ENCODE results near the gene USP48. TPM values are rescaled to one million over a fixed set of nuclear protein-coding genes. Genes with fewer than 3 reads are reported as not detected.

USP48 gene
- total and polyA plus RNA-seq, 2 of the 8 experiments (the other 6 are each of a cell fraction or from before 2014, with no cell fraction given), result 12.8 to 83.5 TPM

DNA sequence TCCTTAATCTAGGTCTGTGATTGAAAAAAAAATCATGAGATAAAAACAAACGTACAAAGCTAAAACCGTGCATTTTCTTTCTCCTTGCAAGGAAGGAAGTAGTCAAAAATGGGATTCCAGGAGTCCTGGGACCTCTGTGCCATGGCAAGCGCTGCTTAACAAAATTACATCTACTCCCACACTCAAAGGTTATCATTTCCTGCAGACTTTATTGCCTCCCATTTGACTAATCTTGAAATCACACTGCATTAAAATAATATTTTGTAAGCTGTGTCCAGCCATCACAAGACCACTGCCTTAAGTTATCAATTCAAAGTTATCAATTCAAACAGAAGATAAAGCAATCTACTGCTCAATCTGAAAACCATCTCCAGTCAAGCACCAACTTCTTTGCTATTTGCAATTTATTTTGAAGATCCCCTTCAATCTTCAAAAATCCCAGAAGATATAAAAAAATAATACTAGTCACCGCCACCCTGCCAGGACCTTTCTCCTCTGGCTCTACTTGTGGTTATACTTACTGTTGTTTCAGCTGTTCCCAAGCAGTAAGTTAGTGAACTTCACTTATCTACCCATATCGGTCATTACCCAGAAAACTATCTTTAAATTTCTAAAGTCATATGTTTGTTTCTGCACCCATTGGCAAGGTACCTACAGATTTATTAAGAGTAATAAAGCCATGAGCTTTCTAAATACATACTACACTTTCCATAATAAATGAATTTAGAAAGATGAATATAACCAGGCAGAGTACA, 75.7 kb downstream of the USP48 start:
- Histone ChIP-seq H2BK12ac (ENCODE audit: low read depth, low read length) (no peak overlapping the region), H2AFZ (ENCODE audit: low read length) (no peak overlapping the region), H4K20me1 (replicated peaks in 1 of 2; ENCODE audit: control insufficient read depth in 1 of 2, insufficient read depth in 2 of 2, low read length in 2 of 2) (peaks cover 0 to 5% of the 10 kb centered on the region in 2 experiments), H3K14ac (ENCODE audit: insufficient read length) (no peak overlapping the region), H3K23me2 (ENCODE audit: low read depth, low read length) (no peaks in the 10 kb centered on the region), H3K27me3 (replicated peaks in 1 of 4; ENCODE audit: control insufficient read depth in 3 of 4, extremely low read depth in 1 of 4, insufficient read depth in 3 of 4, low read length in 3 of 4) (no peaks in the 10 kb centered on the region), H3K56ac (replicated peaks; ENCODE audit: insufficient read length, low read depth, low read length) (no peak overlapping the region), H3K23ac (ENCODE audit: insufficient read length) (no peak overlapping the region), H3K4ac (replicated peaks; ENCODE audit: insufficient read length, low read depth, low read length) (no peak overlapping the region), H3K9ac (replicated peaks in 1 of 4; ENCODE audit: extremely low read depth in 1 of 4, low read depth in 3 of 4, low read length in 3 of 4) (no peak overlapping the region; a peak in 1 of 7 replicates), H4K5ac (ENCODE audit: insufficient read length, low read depth, low read length) (no peak overlapping the region), H3K79me1 (ENCODE audit: low read depth, low read length) (no peaks in the 10 kb centered on the region; the same call in 1 of the 2 replicates), H3K36me3 (ENCODE audit: control insufficient read depth in 2 of 4, insufficient read depth in 4 of 4, low read length in 3 of 4) (peaks cover 2 to 41% (median 15%) of the 10 kb centered on the region in 4 experiments; a peak in 3 of 8 replicates), H4K91ac (replicated peaks; ENCODE audit: insufficient read length, low read length) (no peak overlapping the region), H3K9me3 (ENCODE audit: insufficient read depth in 2 of 2, low read depth in 1 of 2, low read length in 1 of 2) (no peaks in the 10 kb centered on the region), H4K8ac (ENCODE audit: extremely low read depth, insufficient read depth, low read length) (no peak overlapping the region), H3K27ac (ENCODE audit: low read depth, low read length) (no peak overlapping the region), H3K18ac (ENCODE audit: extremely low read depth, low read length) (no peak overlapping the region), H2BK20ac (ENCODE audit: low read length) (no peak overlapping the region), H2BK120ac (replicated peaks; ENCODE audit: low read depth, low read length) (no peak overlapping the region), H3K79me2 (ENCODE audit: control insufficient read depth in 1 of 2, insufficient read depth in 2 of 2, low read length in 2 of 2) (no peaks in the 10 kb centered on the region), H2AK5ac (ENCODE audit: low read depth, low read length) (no peak overlapping the region), H3K4me3 (ENCODE audit: extremely low read depth in 1 of 4, insufficient read depth in 2 of 4, low read depth in 3 of 4, low read length in 4 of 4) (peak overlapping the region in 1 of 4 experiments; percentile 5; a peak in 1 of 8 replicates), H3K4me2 (ENCODE audit: insufficient read depth in 1 of 2, low read depth in 2 of 2, low read length in 2 of 2) (no peak overlapping the region), H3K4me1 (replicated peaks in 1 of 4; ENCODE audit: control insufficient read depth in 3 of 4, insufficient read depth in 4 of 4, low read length in 3 of 4) (peaks cover 2 to 9% (median 5%) of the 10 kb centered on the region in 4 experiments; a peak in 4 of 7 replicates), H2BK15ac (ENCODE audit: low read length) (no peak overlapping the region), H2BK5ac (ENCODE audit: low read depth, low read length) (no peak overlapping the region)
- FAIRE-seq (peak; percentile 13), DNase-seq (ENCODE audit: low read depth in 1 of 2, low spot score in 2 of 2) (no peak)
- 79% methylated on average over 5 of the region's 5 CpGs; no CpG with 5 or more reads in 1 of the 2 experiments for whole genome bisulfite sequencing, 2 experiments (ENCODE audit: extremely low coverage in 1 of 2, insufficient coverage in 1 of 2, insufficient read length in 1 of 2, insufficient replicate concordance in 2 of 2, low coverage in 1 of 2, low lambda C conversion rate in 2 of 2, missing lambda C conversion rate in 1 of 2)
- CTCF ChIA-PET (ENCODE audit: partially characterized antibody), result interaction anchor here (0.9 to 1.8 kb wide), 4 partner anchors 11 to 52 kb away, joined by 3 to 5 read pairs (median 4); partner anchors contain the start of gene RAP1GAP
- POLR2A ChIA-PET (ENCODE audit: partially characterized antibody), result no interaction called here
- no peak for TF ChIP-seq CBX8 (IDR thresholded peaks at IDR 0.05; ENCODE audit: borderline replicate concordance, low read depth, low read length)
- TF ChIP-seq CHD2 (IDR thresholded peaks at IDR 0.05; ENCODE audit: low read length), result no peak
- TF ChIP-seq GTF2F1 (IDR thresholded peaks at IDR 0.05; ENCODE audit: borderline replicate concordance, low read depth, low read length), result no peak
- TF ChIP-seq TBP (IDR thresholded peaks at IDR 0.05; ENCODE audit: low read depth, low read length), result no peak
- TF ChIP-seq YY1 (IDR thresholded peaks at IDR 0.05; ENCODE audit: low read depth, low read length), result no peak
- TF ChIP-seq PHF8 (conservative IDR thresholded peaks at IDR 0.05; ENCODE audit: low read depth, low read length), result no peak
- no peak for TF ChIP-seq CEBPB (IDR thresholded peaks at IDR 0.05; ENCODE audit: low read depth, low read length)
- TF ChIP-seq KDM4A (IDR thresholded peaks at IDR 0.05; ENCODE audit: low read depth, low read length, severe bottlenecking), result no peak
- TF ChIP-seq MAFK (IDR thresholded peaks at IDR 0.05; ENCODE audit: low read depth, low read length), result no peak
- TF ChIP-seq RNF2 (IDR thresholded peaks at IDR 0.05; ENCODE audit: borderline replicate concordance, low read depth, low read length, missing control alignments, poor library complexity, severe bottlenecking), result no peak
- no peak for TF ChIP-seq POLR2A (IDR thresholded peaks at IDR 0.05; ENCODE audit: control extremely low read depth in 1 of 2, low read depth in 2 of 2, low read length in 2 of 2)
- TF ChIP-seq SAP30 (IDR thresholded peaks at IDR 0.05; ENCODE audit: insufficient read depth, insufficient replicate concordance, low read length), result no peak
- TF ChIP-seq BCL11A (IDR thresholded peaks at IDR 0.05; ENCODE audit: low read depth in 2 of 2, low read length in 2 of 2), result no peak
